Neural cell (in vitro differentiated cells): Measurements from ENCODE around the gene PAPLN. TPM values are rescaled to one million over a fixed set of nuclear protein-coding genes. Genes with fewer than 3 reads are reported as not detected.

ENCODE experiments used
- H2AFZ ChIP-seq: fragments of 200-600, 300-800 bp; sonication (generic), shearing (Covaris generic); 2 replicates; pipeline ENCODE4 v1.6.0; 2014; ENCODE audit warnings: low read depth, mild to moderate bottlenecking, antibody characterized with exemption, low read length, moderate library complexity
- H3F3A ChIP-seq: fragments of 200-600 bp; shearing (Covaris generic); 2 replicates; pipeline ENCODE4 v1.6.1; 2016; ENCODE audit warnings: mild to moderate bottlenecking, moderate library complexity, mixed read lengths, antibody characterized with exemption, low read length; ENCODE audit not compliant: insufficient read depth, poor library complexity, severe bottlenecking
- H3K27ac ChIP-seq: fragments of 200-600, 300-800 bp; sonication (generic), shearing (Covaris generic); 2 replicates; pipeline ENCODE4 v1.5.1; 2014; ENCODE audit warnings: mild to moderate bottlenecking, low read length, moderate library complexity
- H3K27me3 ChIP-seq: fragments of 300-800, 200-600 bp; sonication (generic), shearing (Covaris generic); 2 replicates; pipeline ENCODE4 v1.6.0; 2014; ENCODE audit warnings: mild to moderate bottlenecking, low read depth, low read length, moderate library complexity; ENCODE audit not compliant: insufficient read depth
- H3K36me3 ChIP-seq: fragments of 300-800, 200-600 bp; sonication (generic), shearing (Covaris generic); 2 replicates; pipeline ENCODE4 v1.5.1; 2014; ENCODE audit warnings: mild to moderate bottlenecking, antibody characterized with exemption, low read length, moderate library complexity; ENCODE audit not compliant: insufficient read depth
- H3K4me2 ChIP-seq: fragments of 300-800, 200-600 bp; sonication (generic), shearing (Covaris generic); 2 replicates; pipeline ENCODE4 v1.6.0; 2014; ENCODE audit warnings: mild to moderate bottlenecking, low read length
- H3K4me3 ChIP-seq: fragments of 300-800, 200-600 bp; sonication (generic), shearing (Covaris generic); 2 replicates; pipeline ENCODE4 v1.5.1; 2014; ENCODE audit warnings: mild to moderate bottlenecking, low read length, moderate library complexity
- H3K79me2 ChIP-seq: fragments of 200-600 bp; shearing (Covaris generic); replicated peaks from 2 replicates; pipeline ENCODE4 v1.6.0; 2014; ENCODE audit warnings: mild to moderate bottlenecking, low read length, moderate library complexity; ENCODE audit not compliant: insufficient read depth
- H3K9ac ChIP-seq: fragments of 300-800, 200-600 bp; sonication (generic), shearing (Covaris generic); 2 replicates; pipeline ENCODE4 v1.6.1; 2016; ENCODE audit warnings: mild to moderate bottlenecking, low read length, mixed read lengths
- H3K9me2 ChIP-seq: fragments of 200-600 bp; shearing (Covaris generic); 2 replicates; pipeline ENCODE4 v1.6.1; 2016; ENCODE audit warnings: mild to moderate bottlenecking, low read length, mixed read lengths; ENCODE audit not compliant: insufficient read depth
- H3K9me3 ChIP-seq: fragments of 200-600, 300-800 bp; sonication (generic), shearing (Covaris generic); 2 replicates; pipeline ENCODE4 v1.6.1; 2016; ENCODE audit warnings: mild to moderate bottlenecking, mixed run types, low read length, moderate library complexity, mixed read lengths
- H4K20me1 ChIP-seq: fragments of 200-600 bp; shearing (Covaris generic); 2 replicates; pipeline ENCODE4 v1.6.1; 2016; ENCODE audit warnings: mild to moderate bottlenecking, mixed run types; ENCODE audit not compliant: insufficient read depth
- CTCF ChIP-seq: fragments of 450-650 bp; IDR thresholded peaks from 2 replicates; pipeline ENCODE4 v1.5.1; 2014; ENCODE audit warnings: antibody characterized with exemption, mild to moderate bottlenecking, moderate library complexity; ENCODE audit not compliant: poor library complexity, severe bottlenecking
- EP300 ChIP-seq: fragments of 450-650 bp; conservative IDR thresholded peaks from 2 replicates; pipeline ENCODE4 v1.6.1; 2014; ENCODE audit warnings: antibody characterized with exemption, mild to moderate bottlenecking, moderate library complexity; ENCODE audit not compliant: poor library complexity, severe bottlenecking
- EZH2 ChIP-seq: fragments of 200-600, 300-800 bp; shearing (Covaris generic), sonication (generic); IDR thresholded peaks from 2 replicates; pipeline ENCODE4 v1.6.1; 2014; ENCODE audit warnings: antibody characterized with exemption, low read length, borderline replicate concordance, mild to moderate bottlenecking; ENCODE audit not compliant: insufficient read depth, poor library complexity, severe bottlenecking
- MXI1 ChIP-seq: fragments of 450-650 bp; conservative IDR thresholded peaks from 2 replicates; pipeline ENCODE4 v1.6.1; 2014; ENCODE audit warnings: antibody characterized with exemption, mild to moderate bottlenecking; ENCODE audit not compliant: poor library complexity, severe bottlenecking
- POLR2AphosphoS5 ChIP-seq: IDR thresholded peaks from 2 replicates; pipeline ENCODE4 v1.6.1; 2012
- RAD21 ChIP-seq: fragments of 450-650 bp; conservative IDR thresholded peaks from 2 replicates; pipeline ENCODE4 v1.6.1; 2014; ENCODE audit warnings: antibody characterized with exemption, mild to moderate bottlenecking, moderate library complexity
- REST ChIP-seq: IDR thresholded peaks from 2 replicates; pipeline ENCODE4 v1.6.1; 2012; ENCODE audit warnings: borderline replicate concordance
- SMC3 ChIP-seq: fragments of 450-650 bp; conservative IDR thresholded peaks from 2 replicates; pipeline ENCODE4 v1.6.1; 2014; ENCODE audit warnings: antibody characterized with exemption, mild to moderate bottlenecking, moderate library complexity; ENCODE audit not compliant: poor library complexity
- TAF1 ChIP-seq: IDR thresholded peaks from 2 replicates; pipeline ENCODE4 v1.6.1; 2012; ENCODE audit warnings: low read depth
- polyA plus RNA-seq: library from polyadenylated mRNA; depleted of rRNA; stranded (reverse); fragments of >200 nt; gene quantifications from 2 replicates; pipeline ENCODE4 v1.2.3, GENCODE V29; 2014

The PAPLN gene
- polyA plus RNA-seq, 1 donor from 2014 or later = 0.14 TPM

GRCh38 chr14:73253721-73254120, 16.4 kb downstream of the PAPLN start:
- no peaks in the 10 kb centered on the region for H3K9me2 ChIP-seq
- no peaks in the 10 kb centered on the region for H3F3A ChIP-seq
- no peak overlapping the region for H3K4me3 ChIP-seq
- no peaks in the 10 kb centered on the region for H4K20me1 ChIP-seq
- no peaks in the 10 kb centered on the region for H3K79me2 ChIP-seq
- no peak overlapping the region for H3K4me2 ChIP-seq
- no peak overlapping the region for H3K9ac ChIP-seq
- no peak overlapping the region for H3K27ac ChIP-seq
- H2AFZ ChIP-seq = no peak overlapping the region
- no peak for TF ChIP-seq TAF1
- no peak for TF ChIP-seq SMC3
- TF ChIP-seq CTCF = no peak
- no peak for TF ChIP-seq POLR2AphosphoS5
- TF ChIP-seq RAD21 = no peak
- TF ChIP-seq MXI1 = no peak
- no peak for TF ChIP-seq REST
- TF ChIP-seq EZH2 = no peak
- no peak for TF ChIP-seq EP300
- no peaks in the 10 kb centered on the region for H3K27me3 ChIP-seq
- no peaks in the 10 kb centered on the region for H3K36me3 ChIP-seq
- no peaks in the 10 kb centered on the region for H3K9me3 ChIP-seq

GRCh38 chr14:73254247-73255004, 17.1 kb downstream of the PAPLN start:
- Histone ChIP-seq H3F3A (no peaks in the 10 kb centered on the region), H3K4me3 (no peak overlapping the region), H3K9ac (no peak overlapping the region), H3K27ac (no peak overlapping the region), H3K27me3 (no peaks in the 10 kb centered on the region), H2AFZ (no peak overlapping the region), H3K9me2 (no peaks in the 10 kb centered on the region), H3K9me3 (no peaks in the 10 kb centered on the region), H4K20me1 (no peaks in the 10 kb centered on the region), H3K79me2 (no peaks in the 10 kb centered on the region), H3K4me2 (no peak overlapping the region), H3K36me3 (no peaks in the 10 kb centered on the region)
- no peak for TF ChIP-seq CTCF
- TF ChIP-seq TAF1 = no peak
- no peak for TF ChIP-seq POLR2AphosphoS5
- TF ChIP-seq REST = no peak
- TF ChIP-seq SMC3 = no peak
- no peak for TF ChIP-seq MXI1
- no peak for TF ChIP-seq RAD21
- no peak for TF ChIP-seq EP300
- no peak for TF ChIP-seq EZH2
